ENCODE measurements around the gene TET3.

Gene TET3

DNA sequence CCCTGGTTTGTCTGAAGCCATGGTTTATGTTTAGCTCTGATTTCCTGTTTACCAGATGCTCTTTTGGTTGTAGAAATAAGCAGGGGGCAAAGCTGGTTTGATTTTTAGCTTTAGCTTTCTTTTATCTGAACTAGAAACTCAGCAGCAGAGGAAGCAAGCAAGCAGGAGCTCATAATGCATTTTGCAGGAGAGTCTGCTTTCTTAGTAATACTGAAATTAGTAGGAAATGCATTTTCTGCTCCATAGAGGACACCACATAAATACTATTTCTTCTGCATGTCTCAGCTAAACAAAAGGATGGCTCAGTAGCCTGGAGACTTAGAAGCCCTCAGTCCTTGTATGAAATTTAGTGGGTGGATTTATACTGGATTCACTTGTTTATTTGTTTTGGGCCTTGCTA, 34.9 kb upstream of the TET3 start:
- Histone ChIP-seq H3K9me3 (ENCODE audit: control insufficient read depth, low read length) (no peaks in the 10 kb centered on the region), H3K27me3 (ENCODE audit: control insufficient read depth, insufficient read depth, low read length) (no peaks in the 10 kb centered on the region), H3K36me3 (ENCODE audit: control insufficient read depth, insufficient read depth, low read length) (peaks cover 9% of the 10 kb centered on the region), H3K4me3 (ENCODE audit: low read length) (no peak overlapping the region), H3K9ac (ENCODE audit: low read length) (no peak overlapping the region), H3K4me1 (ENCODE audit: control insufficient read depth, insufficient read depth, low read length) (no peaks in the 10 kb centered on the region)

DNA sequence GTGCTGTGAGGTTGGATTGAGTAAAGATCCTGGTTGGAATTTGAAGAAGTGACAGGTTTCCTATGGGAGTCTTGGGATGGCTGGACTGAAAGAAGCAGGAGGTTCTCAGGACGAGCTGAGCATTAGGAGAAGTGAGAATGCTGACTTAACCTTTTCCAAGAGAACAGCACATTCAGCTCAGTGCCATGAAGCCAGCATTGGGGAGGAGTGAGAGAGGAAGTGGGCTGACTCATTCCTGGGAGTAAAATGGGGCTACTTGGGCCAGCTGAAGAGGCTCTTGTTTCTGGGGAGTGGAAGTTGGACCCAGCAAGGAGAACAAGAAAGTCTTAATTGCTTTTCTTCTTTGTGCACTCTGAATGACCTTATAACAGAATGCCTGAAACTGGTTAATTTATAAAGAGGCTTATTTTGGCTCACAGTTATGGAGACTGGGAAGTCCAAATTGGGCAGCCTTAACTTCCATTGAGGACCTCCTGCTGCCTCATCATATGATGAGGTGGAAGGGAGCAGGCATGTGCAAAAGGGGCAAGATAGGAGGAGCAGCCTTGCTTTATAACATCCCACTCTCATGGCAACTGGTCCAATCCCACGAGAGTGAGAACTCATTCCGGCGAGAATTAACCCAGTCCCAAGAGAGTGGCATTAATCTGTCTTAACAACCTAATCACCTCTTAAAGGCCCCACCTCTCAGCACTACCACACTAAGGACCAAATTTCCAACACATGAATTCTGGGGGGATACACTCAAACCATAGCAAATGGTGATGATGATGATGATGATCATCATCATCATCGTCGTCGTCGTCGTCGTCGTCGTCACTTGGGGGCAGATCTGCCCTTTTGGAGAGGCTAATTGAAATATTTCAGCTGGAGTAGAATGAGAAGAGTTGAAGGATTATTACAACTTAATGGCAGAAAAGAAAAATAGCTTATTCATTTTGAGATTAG, 31.9 kb upstream of the TET3 start:
- Histone ChIP-seq H3K27me3 (ENCODE audit: control insufficient read depth, insufficient read depth, low read length) (no peaks in the 10 kb centered on the region), H3K4me3 (ENCODE audit: low read length) (no peak overlapping the region), H3K4me1 (ENCODE audit: control insufficient read depth, insufficient read depth, low read length) (no peaks in the 10 kb centered on the region), H3K9ac (ENCODE audit: low read length) (no peak overlapping the region), H3K36me3 (ENCODE audit: control insufficient read depth, insufficient read depth, low read length) (peaks cover 15% of the 10 kb centered on the region), H3K9me3 (ENCODE audit: control insufficient read depth, low read length) (no peaks in the 10 kb centered on the region)

DNA sequence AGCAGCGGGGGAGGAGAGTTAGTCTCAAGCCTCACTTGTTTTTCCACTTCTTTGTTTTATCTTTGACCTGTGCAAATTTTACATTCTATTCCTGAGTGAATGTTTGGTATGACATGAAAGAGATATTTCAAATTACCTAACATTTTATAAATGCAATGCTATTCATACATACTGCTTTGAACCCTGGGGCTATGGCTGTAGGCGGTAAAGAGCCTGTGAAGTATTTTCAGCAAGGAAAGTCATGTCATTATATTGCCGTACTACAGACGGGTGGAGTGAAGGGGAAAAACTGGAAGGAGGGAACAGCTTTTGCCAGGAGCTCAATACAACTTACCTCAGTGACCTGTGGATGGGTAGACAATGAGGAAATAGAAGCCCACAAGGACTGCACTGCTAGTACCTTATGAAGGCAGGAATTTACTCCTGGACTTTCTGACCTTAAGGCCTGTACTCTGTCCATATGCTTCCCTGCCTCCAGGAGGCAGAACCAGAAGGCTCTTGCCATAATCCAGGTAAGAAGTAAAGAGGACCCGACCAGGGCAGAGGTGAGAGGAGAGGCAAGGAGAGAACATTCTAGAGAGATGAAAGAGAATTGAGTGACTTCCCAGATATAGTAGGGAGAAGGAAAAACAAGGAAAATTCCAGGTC, 28.4 kb upstream of the TET3 start:
- H3K9ac ChIP-seq (ENCODE audit: low read length): no peak overlapping the region
- H3K27me3 ChIP-seq (ENCODE audit: control insufficient read depth, insufficient read depth, low read length): no peaks in the 10 kb centered on the region
- H3K9me3 ChIP-seq (ENCODE audit: control insufficient read depth, low read length): no peaks in the 10 kb centered on the region
- H3K4me3 ChIP-seq (ENCODE audit: low read length): no peak overlapping the region
- H3K4me1 ChIP-seq (ENCODE audit: control insufficient read depth, insufficient read depth, low read length): no peaks in the 10 kb centered on the region
- H3K36me3 ChIP-seq (ENCODE audit: control insufficient read depth, insufficient read depth, low read length): peaks cover 6% of the 10 kb centered on the region

GRCh38 chr2:73961274-73961673, 23.4 kb upstream of the TET3 start:
- Histone ChIP-seq H3K9me3 (ENCODE audit: control insufficient read depth, low read length) (no peaks in the 10 kb centered on the region), H3K4me3 (ENCODE audit: low read length) (no peak overlapping the region), H3K27me3 (ENCODE audit: control insufficient read depth, insufficient read depth, low read length) (no peaks in the 10 kb centered on the region), H3K4me1 (ENCODE audit: control insufficient read depth, insufficient read depth, low read length) (no peaks in the 10 kb centered on the region), H3K9ac (ENCODE audit: low read length) (no peak overlapping the region), H3K36me3 (ENCODE audit: control insufficient read depth, insufficient read depth, low read length) (peaks cover 4% of the 10 kb centered on the region)

DNA sequence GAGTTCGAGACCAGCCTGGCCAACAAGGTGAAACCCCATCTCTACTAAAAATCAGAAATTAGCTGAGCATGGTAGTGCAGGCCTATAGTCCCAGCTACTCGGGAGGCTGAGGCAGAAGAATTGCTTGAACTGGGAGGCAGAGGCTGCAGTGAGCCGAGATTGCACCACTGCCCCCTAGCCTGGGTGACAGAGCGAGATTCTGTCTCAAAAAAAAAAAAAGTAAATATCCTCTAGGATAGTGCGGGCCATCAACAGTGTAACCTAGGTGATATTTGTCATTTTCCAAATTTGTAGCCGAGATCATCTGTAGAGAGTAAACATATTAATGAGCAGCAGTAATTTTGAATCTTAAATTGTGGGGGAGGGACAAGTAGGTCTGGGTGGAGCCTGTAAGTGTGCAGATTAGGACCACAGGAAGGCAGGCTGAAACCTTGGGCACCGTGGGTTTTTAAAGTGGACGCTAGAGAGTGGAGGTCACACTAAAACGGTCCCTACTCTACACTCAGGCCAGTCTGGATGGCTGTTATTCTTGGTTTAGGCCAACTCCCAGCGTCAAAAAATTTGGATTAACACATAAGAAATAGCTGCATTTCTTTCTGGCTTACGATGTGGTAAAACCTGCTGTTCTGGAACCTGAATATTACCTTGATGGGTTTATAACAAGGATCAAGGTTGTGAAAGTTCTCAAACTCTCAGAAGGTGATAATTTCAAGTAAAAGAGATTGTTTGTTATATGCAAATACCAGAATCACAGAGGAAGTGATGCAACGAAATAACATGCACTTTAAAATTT, 22.7 kb upstream of the TET3 start:
- H3K4me1 ChIP-seq (ENCODE audit: control insufficient read depth, insufficient read depth, low read length): no peaks in the 10 kb centered on the region

GRCh38 chr2:73962798-73963197, 21.9 kb upstream of the TET3 start:
- Histone ChIP-seq H3K27me3 (ENCODE audit: control insufficient read depth, insufficient read depth, low read length) (no peaks in the 10 kb centered on the region), H3K9ac (ENCODE audit: low read length) (no peak overlapping the region), H3K4me1 (ENCODE audit: control insufficient read depth, insufficient read depth, low read length) (no peaks in the 10 kb centered on the region), H3K36me3 (ENCODE audit: control insufficient read depth, insufficient read depth, low read length) (no peaks in the 10 kb centered on the region), H3K4me3 (ENCODE audit: low read length) (no peak overlapping the region), H3K9me3 (ENCODE audit: control insufficient read depth, low read length) (no peaks in the 10 kb centered on the region)

More for the DNA sequence above, 22.7 kb upstream of the TET3 start:
- Histone ChIP-seq H3K9me3 (ENCODE audit: control insufficient read depth, low read length) (no peaks in the 10 kb centered on the region), H3K36me3 (ENCODE audit: control insufficient read depth, insufficient read depth, low read length) (no peaks in the 10 kb centered on the region), H3K4me3 (ENCODE audit: low read length) (no peak overlapping the region), H3K9ac (ENCODE audit: low read length) (no peak overlapping the region), H3K27me3 (ENCODE audit: control insufficient read depth, insufficient read depth, low read length) (no peaks in the 10 kb centered on the region)

- Histone ChIP-seq H3K27me3 (ENCODE audit: control insufficient read depth, insufficient read depth, low read length) (no peaks in the 10 kb centered on the region), H3K36me3 (ENCODE audit: control insufficient read depth, insufficient read depth, low read length) (no peaks in the 10 kb centered on the region)
These were observed 21.2 kb upstream of the TET3 start for GRCh38 chr2:73963385-73964120.

GRCh38 chr2:73964223-73964622, 20.5 kb upstream of the TET3 start:
- no peaks in the 10 kb centered on the region for H3K36me3 ChIP-seq (ENCODE audit: control insufficient read depth, insufficient read depth, low read length)
- no peaks in the 10 kb centered on the region for H3K4me1 ChIP-seq (ENCODE audit: control insufficient read depth, insufficient read depth, low read length)
- no peak overlapping the region for H3K4me3 ChIP-seq (ENCODE audit: low read length)
- no peak overlapping the region for H3K9ac ChIP-seq (ENCODE audit: low read length)
- H3K27me3 ChIP-seq (ENCODE audit: control insufficient read depth, insufficient read depth, low read length): no peaks in the 10 kb centered on the region
- no peaks in the 10 kb centered on the region for H3K9me3 ChIP-seq (ENCODE audit: control insufficient read depth, low read length)

More at GRCh38 chr2:73963385-73964120, 21.2 kb upstream of the TET3 start:
- Histone ChIP-seq H3K9ac (ENCODE audit: low read length) (no peak overlapping the region), H3K4me1 (ENCODE audit: control insufficient read depth, insufficient read depth, low read length) (no peaks in the 10 kb centered on the region), H3K9me3 (ENCODE audit: control insufficient read depth, low read length) (no peaks in the 10 kb centered on the region), H3K4me3 (ENCODE audit: low read length) (no peak overlapping the region)

DNA sequence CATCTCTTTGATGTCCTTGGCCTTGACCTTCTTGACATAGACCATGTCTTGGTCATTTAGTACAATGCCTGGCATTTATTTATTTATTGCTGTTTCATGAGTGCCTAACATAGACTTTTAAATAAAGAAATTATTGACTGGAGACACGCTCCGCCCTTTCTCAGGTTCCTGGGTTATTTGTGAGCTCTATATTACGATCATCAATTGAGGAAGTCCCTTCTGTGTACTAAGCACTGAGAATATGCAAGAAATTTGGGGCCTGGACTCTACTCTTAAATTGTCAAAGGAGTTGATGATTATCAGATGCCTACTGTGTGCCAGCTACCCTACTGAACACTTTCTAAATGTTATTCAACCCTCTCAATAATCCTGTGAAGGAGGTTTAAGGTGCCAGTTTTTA, 19.7 kb upstream of the TET3 start:
- Histone ChIP-seq H3K9me3 (ENCODE audit: control insufficient read depth, low read length) (no peaks in the 10 kb centered on the region), H3K4me3 (ENCODE audit: low read length) (no peak overlapping the region), H3K4me1 (ENCODE audit: control insufficient read depth, insufficient read depth, low read length) (peaks cover 1% of the 10 kb centered on the region), H3K9ac (ENCODE audit: low read length) (no peak overlapping the region), H3K36me3 (ENCODE audit: control insufficient read depth, insufficient read depth, low read length) (no peaks in the 10 kb centered on the region), H3K27me3 (ENCODE audit: control insufficient read depth, insufficient read depth, low read length) (no peaks in the 10 kb centered on the region)

DNA sequence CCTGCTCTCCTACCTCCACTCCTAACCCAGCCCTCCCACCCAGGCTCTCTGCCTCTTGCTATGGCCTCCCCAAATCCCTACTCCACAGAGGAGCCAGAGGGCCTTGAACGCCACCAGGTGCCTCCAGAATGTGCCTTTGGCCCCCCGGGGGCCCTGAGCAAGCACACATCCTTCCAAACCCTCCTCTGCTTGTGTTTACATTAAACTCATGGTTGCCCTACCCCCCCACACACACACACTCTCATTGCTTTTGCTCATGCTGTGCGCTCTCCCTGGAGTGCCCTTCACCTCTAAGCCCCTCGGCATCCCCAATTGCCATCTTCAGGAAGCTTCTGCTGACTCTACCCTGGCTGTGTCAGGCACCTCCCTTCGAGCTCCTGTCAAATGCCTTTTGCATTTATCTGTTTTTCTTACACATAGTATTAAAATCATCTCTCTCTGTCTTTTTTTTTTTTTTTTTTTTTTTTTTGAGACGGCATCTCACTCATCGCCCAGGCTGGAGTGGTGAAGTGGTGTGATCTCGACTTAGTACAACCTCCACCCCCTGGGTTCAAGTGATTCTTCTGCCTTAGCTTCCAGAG, 16.3 kb upstream of the TET3 start:
- Histone ChIP-seq H3K4me1 (ENCODE audit: control insufficient read depth, insufficient read depth, low read length) (peaks cover 32% of the 10 kb centered on the region), H3K9me3 (ENCODE audit: control insufficient read depth, low read length) (no peaks in the 10 kb centered on the region), H3K36me3 (ENCODE audit: control insufficient read depth, insufficient read depth, low read length) (no peaks in the 10 kb centered on the region)

DNA sequence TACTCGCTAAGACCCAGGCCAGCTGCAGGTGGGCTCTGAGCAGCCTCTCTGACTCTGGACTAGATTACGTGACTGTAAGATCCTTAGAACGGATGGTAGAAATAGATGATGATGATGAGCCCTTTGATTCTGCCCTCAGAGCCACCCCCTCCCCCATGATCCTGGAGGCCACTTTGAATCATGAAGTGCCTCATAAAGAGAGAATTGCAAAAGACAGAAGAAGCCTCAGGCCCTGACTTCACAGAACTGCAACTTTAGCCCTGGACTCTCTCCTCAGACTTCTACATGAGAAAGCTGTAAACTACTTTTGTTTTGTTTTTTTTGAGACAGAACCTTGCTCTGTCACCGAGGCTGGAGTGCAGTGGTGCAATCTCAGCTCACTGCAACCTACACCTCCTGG, 15.4 kb upstream of the TET3 start:
- H3K4me1 ChIP-seq (ENCODE audit: control insufficient read depth, insufficient read depth, low read length): peaks cover 32% of the 10 kb centered on the region
- no peaks in the 10 kb centered on the region for H3K9me3 ChIP-seq (ENCODE audit: control insufficient read depth, low read length)
- no peak overlapping the region for H3K9ac ChIP-seq (ENCODE audit: low read length)
- H3K36me3 ChIP-seq (ENCODE audit: control insufficient read depth, insufficient read depth, low read length): no peaks in the 10 kb centered on the region
- H3K27me3 ChIP-seq (ENCODE audit: control insufficient read depth, insufficient read depth, low read length): no peaks in the 10 kb centered on the region
- H3K4me3 ChIP-seq (ENCODE audit: low read length): no peak overlapping the region

More for the DNA sequence above, 16.3 kb upstream of the TET3 start:
- Histone ChIP-seq H3K4me3 (ENCODE audit: low read length) (no peak overlapping the region), H3K27me3 (ENCODE audit: control insufficient read depth, insufficient read depth, low read length) (no peaks in the 10 kb centered on the region), H3K9ac (ENCODE audit: low read length) (no peak overlapping the region)
